WTC11 (cell line): ENCODE results near the gene ERICH6B.
"Not testable (repeated sequence)": the region's sequence is repeated elsewhere in the genome, so short reads cannot be mapped to it uniquely, and the experiment has no call there.

ENCODE experiments used
- CTCF ChIP-seq: fragments of 200-600 bp; IDR thresholded peaks from 2 replicates; pipeline ENCODE4 v1.8.0; 2022; ENCODE audit warnings: antibody characterized with exemption
- GABPB1 ChIP-seq: sonication (generic); formaldehyde crosslinking; IDR thresholded peaks from 2 replicates; pipeline ENCODE4 v1.8.1; 2023; ENCODE audit warnings: mild to moderate bottlenecking, missing genetic modification reagents
- ZNF423 ChIP-seq: fragments of 250-450 bp; sonication (Bioruptor Pico); IDR thresholded peaks from 2 replicates; pipeline ENCODE4 v2.1.2; 2022; ENCODE audit warnings: mild to moderate bottlenecking, moderate library complexity

- TF ChIP-seq CTCF; GABPB1 (CRISPR knock-in tag); ZNF423: not testable (repeated sequence)
Measured at GRCh38 chr13:45642159-45642558, 26.6 kb upstream of the ERICH6B start.
